ENCODE measurements around the gene CCDC88C. TPM values are rescaled to one million over a fixed set of nuclear protein-coding genes. Genes with fewer than 3 reads are reported as not detected.

CCDC88C gene
- total RNA-seq, 2 experiments from 2014 or later = 269 to 287 TPM

- Mint-ChIP-seq H3K27ac (peak overlapping the region; percentile 86), H3K4me1 (ENCODE audit: low read depth) (peaks cover 46% of the 10 kb centered on the region), H3K4me3 (peak overlapping the region; percentile 86), H3K9me3 (no peaks in the 10 kb centered on the region), H3K36me3 (ENCODE audit: low read depth) (peaks cover 33% of the 10 kb centered on the region), H3K27me3 (no peaks in the 10 kb centered on the region)
- DNase-seq (peak; percentile 67 to 91 (median 80)), ATAC-seq (ENCODE audit: poor library complexity) (peak; percentile 28)
- H3K4me3 ChIP-seq (ENCODE audit: low read length) = peak overlapping the region; percentile 56
- TF ChIP-seq CTCF (IDR thresholded peaks at IDR 0.05) = peak; percentile 97
- peaks cover 18% of the 10 kb centered on the region for H3K36me3 ChIP-seq (ENCODE audit: insufficient read depth, low read length)
- intact Hi-C loops (cut with DNase I, micrococcal nuclease) = loop anchor here (1.0 to 5.0 kb wide), 6 partner anchors 64 to 454 kb away; partner anchors contain the start of gene GPR68 (in 1 of the 2)
- H3K27ac ChIP-seq (ENCODE audit: low read depth in 1 of 2, low read length in 2 of 2) = peak overlapping the region; percentile 52 to 78
- POLR2A ChIA-PET = interaction anchor here (0.5 to 12.0 kb wide), 22 partner anchors 10 to 175 kb away, joined by 3 to 294 read pairs (median 6); no protein-coding TSS in a partner anchor
- H3K27me3 ChIP-seq (ENCODE audit: control insufficient read depth in 1 of 2, insufficient read depth in 2 of 2, low read length in 2 of 2) = no peaks in the 10 kb centered on the region
- H3K9me3 ChIP-seq (ENCODE audit: control insufficient read depth in 1 of 2, insufficient read depth in 1 of 2, low read length in 2 of 2) = no peaks in the 10 kb centered on the region
- H3K4me1 ChIP-seq (ENCODE audit: insufficient read depth, low read length) = peaks cover 35% of the 10 kb centered on the region
- CTCF ChIA-PET = interaction anchor here (0.8 to 6.4 kb wide), 17 partner anchors 9 to 108 kb away, joined by 3 to 62 read pairs (median 4); no protein-coding TSS in a partner anchor
Measured at GRCh38 chr14:91418387-91419043, 895 bp upstream of the CCDC88C start.

- TF ChIP-seq CTCF (IDR thresholded peaks at IDR 0.05) = no peak
- ChIA-PET POLR2A (interaction anchor here (0.5 to 12.0 kb wide), 27 partner anchors 9 to 623 kb away, joined by 3 to 294 read pairs (median 6); partner anchors contain the start of gene RPS6KA5), CTCF (interaction anchor here (0.8 to 6.4 kb wide), 18 partner anchors 9 to 108 kb away, joined by 3 to 62 read pairs (median 4); no protein-coding TSS in a partner anchor)
- DNase-seq (peak; percentile 41 to 93 (median 62)), ATAC-seq (ENCODE audit: poor library complexity) (peak; percentile 33)
- Histone ChIP-seq H3K4me3 (ENCODE audit: low read length) (peak overlapping the region; percentile 56), H3K9me3 (ENCODE audit: control insufficient read depth in 1 of 2, insufficient read depth in 1 of 2, low read length in 2 of 2) (no peaks in the 10 kb centered on the region), H3K27ac (ENCODE audit: low read depth in 1 of 2, low read length in 2 of 2) (peak overlapping the region; percentile 52 to 78), H3K36me3 (ENCODE audit: insufficient read depth, low read length) (peaks cover 22% of the 10 kb centered on the region), H3K4me1 (ENCODE audit: insufficient read depth, low read length) (peaks cover 40% of the 10 kb centered on the region), H3K27me3 (ENCODE audit: control insufficient read depth in 1 of 2, insufficient read depth in 2 of 2, low read length in 2 of 2) (no peaks in the 10 kb centered on the region)
- no peaks in the 10 kb centered on the region for H3K9me3 Mint-ChIP-seq
- H3K4me3 Mint-ChIP-seq = peak overlapping the region; percentile 86
- H3K36me3 Mint-ChIP-seq (ENCODE audit: low read depth) = peaks cover 37% of the 10 kb centered on the region
- H3K27me3 Mint-ChIP-seq = no peaks in the 10 kb centered on the region
- peak overlapping the region; percentile 86 for H3K27ac Mint-ChIP-seq
- H3K4me1 Mint-ChIP-seq (ENCODE audit: low read depth) = peaks cover 51% of the 10 kb centered on the region
- intact Hi-C loops (cut with DNase I, micrococcal nuclease) = loop anchor here (1.0 to 5.0 kb wide), 6 partner anchors 63 to 454 kb away; partner anchors contain the start of gene GPR68 (in 1 of the 2)
Measured at GRCh38 chr14:91417983-91418386, 365 bp upstream of the CCDC88C start.

GRCh38 chr14:91416744-91417119 is 888 bp downstream of the CCDC88C start:
- H3K27ac ChIP-seq (ENCODE audit: low read depth in 1 of 2, low read length in 2 of 2) = peak overlapping the region; percentile 80 to 96
- no peaks in the 10 kb centered on the region for H3K27me3 ChIP-seq (ENCODE audit: control insufficient read depth in 1 of 2, insufficient read depth in 2 of 2, low read length in 2 of 2)
- no peaks in the 10 kb centered on the region for H3K9me3 Mint-ChIP-seq
- no peaks in the 10 kb centered on the region for H3K27me3 Mint-ChIP-seq
- H3K9me3 ChIP-seq (ENCODE audit: control insufficient read depth in 1 of 2, insufficient read depth in 1 of 2, low read length in 2 of 2) = no peaks in the 10 kb centered on the region
- CTCF ChIA-PET = interaction anchor here (0.9 to 6.4 kb wide), 7 partner anchors 17 to 101 kb away, joined by 3 to 62 read pairs (median 23); no protein-coding TSS in a partner anchor
- intact Hi-C loops (cut with DNase I, micrococcal nuclease) = loop anchor here (1.0 to 5.0 kb wide), 6 partner anchors 11 to 456 kb away; partner anchors contain the start of gene GPR68 (in 1 of the 2)
- POLR2A ChIA-PET = interaction anchor here (0.8 to 12.0 kb wide), 24 partner anchors 8 to 658 kb away, joined by 3 to 294 read pairs (median 8); partner anchors contain the start of genes GPR68, PPP4R3A and RPS6KA5
- peaks cover 42% of the 10 kb centered on the region for H3K36me3 Mint-ChIP-seq (ENCODE audit: low read depth)
- TF ChIP-seq CTCF (IDR thresholded peaks at IDR 0.05) = no peak
- H3K27ac Mint-ChIP-seq = peak overlapping the region; percentile 98
- peaks cover 61% of the 10 kb centered on the region for H3K4me1 Mint-ChIP-seq (ENCODE audit: low read depth)
- peak overlapping the region; percentile 91 for H3K4me3 ChIP-seq (ENCODE audit: low read length)
- DNase-seq = peak in 4 of 14 experiments; percentile 41 to 55 (median 54)
- no peak for ATAC-seq (ENCODE audit: poor library complexity)
- H3K36me3 ChIP-seq (ENCODE audit: insufficient read depth, low read length) = peaks cover 22% of the 10 kb centered on the region
- H3K4me3 Mint-ChIP-seq = peak overlapping the region; percentile 99
- H3K4me1 ChIP-seq (ENCODE audit: insufficient read depth, low read length) = peaks cover 52% of the 10 kb centered on the region
